VCaP (cell line): ENCODE results near the gene CTXN1.

ENCODE experiments used
- H3K27ac ChIP-seq: fragments of 450-650 bp; 2 replicates; pipeline ENCODE4 v1.5.1; 2017
- CTCF ChIP-seq: fragments of 450-650 bp; conservative IDR thresholded peaks from 2 replicates; pipeline ENCODE4 v1.5.1; 2017; ENCODE audit warnings: mild to moderate bottlenecking, moderate library complexity

CTXN1 gene

GRCh38 chr19:7888145-7888825 is 37.6 kb downstream of the CTXN1 start, which contains the start of gene LRRC8E:
Gene LRRC8E, plus strand, starts transcription at chr19:7888510. Its CDS starts 7,094 bp downstream, at chr19:7895604.
- TF ChIP-seq CTCF = no peak
- H3K27ac ChIP-seq = peak within 1 kb of the TSS; percentile 21; the same call in 1 of the 2 replicates

GRCh38 chr19:7887408-7888144 is 38.4 kb downstream of the CTXN1 start:
- no peak for TF ChIP-seq CTCF
- H3K27ac ChIP-seq = no peak overlapping the region

GRCh38 chr19:7885818-7886217 is 40.1 kb downstream of the CTXN1 start:
- TF ChIP-seq CTCF = no peak

GRCh38 chr19:7883796-7884570 is 42.0 kb downstream of the CTXN1 start:
- TF ChIP-seq CTCF = no peak
- no peak overlapping the region for H3K27ac ChIP-seq

More at GRCh38 chr19:7885818-7886217, 40.1 kb downstream of the CTXN1 start:
- no peak overlapping the region for H3K27ac ChIP-seq

- no peak overlapping the region for H3K27ac ChIP-seq
- TF ChIP-seq CTCF = no peak
Measured at GRCh38 chr19:7883105-7883504, 42.8 kb downstream of the CTXN1 start.

GRCh38 chr19:7881910-7882309 is 44.0 kb downstream of the CTXN1 start:
- no peak for TF ChIP-seq CTCF
- no peak overlapping the region for H3K27ac ChIP-seq

- no peak overlapping the region for H3K27ac ChIP-seq
- TF ChIP-seq CTCF = no peak
Measured at GRCh38 chr19:7879836-7880235, 46.1 kb downstream of the CTXN1 start.
